OCI-LY7 (cell line): ENCODE results near the gene CFAP157. TPM values are rescaled to one million over a fixed set of nuclear protein-coding genes. Genes with fewer than 3 reads are reported as not detected.

ENCODE experiments used
- BruUV-seq: library from RNA; stranded (reverse); fragments of 400-500 nt; replicated peaks from 2 replicates; lab custom pipeline; 2021; lab: Mats Ljungman, UMichigan
- CTCF ChIA-PET: fragments of 300-600 bp; sonication (Branson Sonifier 250); formaldehyde crosslinking; loops from one replicate; lab custom pipeline; 2022; ENCODE audit warnings: antibody characterized with exemption; ENCODE audit not compliant: unreplicated experiment; lab: Charles Lee
- POLR2A ChIA-PET: fragments of 300-600 bp; sonication (Branson Sonifier 250); formaldehyde crosslinking; loops from one replicate; lab custom pipeline; 2022; ENCODE audit warnings: antibody characterized with exemption; lab: Charles Lee
- DNase-seq: peaks from one replicate; pipeline ENCODE4 v3.0.0-alpha.2; 2015; ENCODE audit warnings: low spot score
- H2AFZ ChIP-seq: fragments of 200-600 bp; sonication (generic), shearing (Covaris generic); 2 replicates; pipeline ENCODE4 v1.6.1; 2014; ENCODE audit warnings: mild to moderate bottlenecking, antibody characterized with exemption, low read length, moderate library complexity
- H3K27ac ChIP-seq: fragments of 200-600 bp; sonication (generic); 2 replicates; pipeline ENCODE4 v1.5.1; 2014; ENCODE audit warnings: mixed run types, low read depth, mild to moderate bottlenecking, moderate library complexity, low read length, inconsistent platforms; ENCODE audit not compliant: poor library complexity, severe bottlenecking
- H3K36me3 ChIP-seq: fragments of 200-600 bp; sonication (generic); 2 replicates; pipeline ENCODE4 v1.6.1; 2014; ENCODE audit warnings: mild to moderate bottlenecking, antibody characterized with exemption, low read length, moderate library complexity, mixed read lengths; ENCODE audit not compliant: insufficient read depth
- H3K4me1 ChIP-seq: fragments of 200-600 bp; sonication (generic); 2 replicates; pipeline ENCODE4 v1.5.1; 2014; ENCODE audit warnings: mild to moderate bottlenecking, low read length; ENCODE audit not compliant: insufficient read depth, poor library complexity, severe bottlenecking
- H3K4me2 ChIP-seq: fragments of 200-600 bp; sonication (generic); 2 replicates; pipeline ENCODE4 v1.6.1; 2014; ENCODE audit warnings: mild to moderate bottlenecking, low read length
- H3K4me3 ChIP-seq: fragments of 200-600 bp; sonication (generic); 2 replicates; pipeline ENCODE4 v1.5.1; 2014; ENCODE audit warnings: mild to moderate bottlenecking, low read depth, low read length; ENCODE audit not compliant: poor library complexity, severe bottlenecking
- H3K79me2 ChIP-seq: fragments of 200-600 bp; sonication (generic); 2 replicates; pipeline ENCODE4 v1.6.1; 2016; ENCODE audit warnings: low read depth, mild to moderate bottlenecking, low read length, moderate library complexity, mixed read lengths; ENCODE audit not compliant: insufficient read depth
- H3K9me2 ChIP-seq: fragments of 200-600 bp; sonication (generic); 2 replicates; pipeline ENCODE4 v1.6.1; 2016; ENCODE audit warnings: mild to moderate bottlenecking, low read length, mixed read lengths; ENCODE audit not compliant: insufficient read depth
- H3K9me3 ChIP-seq: fragments of 200-600 bp; sonication (generic); 2 replicates; pipeline ENCODE4 v1.6.1; 2014; ENCODE audit warnings: mild to moderate bottlenecking, mixed run types, low read length, mixed read lengths
- H4K20me1 ChIP-seq: fragments of 200-600 bp; sonication (generic); 2 replicates; pipeline ENCODE4 v1.6.1; 2014; ENCODE audit warnings: mild to moderate bottlenecking, antibody characterized with exemption, low read length, moderate library complexity, mixed read lengths; ENCODE audit not compliant: insufficient read depth
- CTCF ChIP-seq: fragments of 200-600 bp; sonication (generic); conservative IDR thresholded peaks from 2 replicates; pipeline ENCODE4 v1.5.1; 2014; ENCODE audit warnings: mild to moderate bottlenecking, antibody characterized with exemption, low read length, moderate library complexity, mixed read lengths
- EZH2phosphoT487 ChIP-seq: fragments of 200-600 bp; sonication (generic); IDR thresholded peaks from 2 replicates; pipeline ENCODE4 v1.6.1; 2018; ENCODE audit warnings: low read depth, borderline replicate concordance, mild to moderate bottlenecking, mixed run types, antibody characterized with exemption, low read length, moderate library complexity, mixed read lengths
- intact Hi-C: fragments of 100-400 bp; cut with micrococcal nuclease; formaldehyde crosslinking; loops from one replicate; pipeline ENCODE4 v1.10.0; 2022; ENCODE audit not compliant: unreplicated experiment
- total RNA-seq, 2 experiments: library from RNA; depleted of rRNA in 1 of 2; stranded (reverse); fragments of >200 nt in 1 of 2; shearing (Covaris generic) in 1 of 2; gene quantifications; 2 replicates each; pipeline ENCODE4 v1.2.3, GENCODE V29; 2014 to 2022

The CFAP157 gene
- total RNA-seq, 2 experiments from 2014 or later, result 0.13 to 0.22 TPM

- peaks cover 18% of the 10 kb centered on the region for H3K4me1 ChIP-seq
- no peaks in the 10 kb centered on the region for H3K36me3 ChIP-seq
- no peaks in the 10 kb centered on the region for H3K9me2 ChIP-seq
- H2AFZ ChIP-seq, result no peak overlapping the region
- H3K27ac ChIP-seq, result no peak overlapping the region
- no peaks in the 10 kb centered on the region for H3K9me3 ChIP-seq
- H4K20me1 ChIP-seq, result no peaks in the 10 kb centered on the region; the same call in 1 of the 2 replicates
- TF ChIP-seq EZH2phosphoT487 (no peak), CTCF (no peak)
- ChIA-PET CTCF (no interaction called here), POLR2A (interaction anchor here (1.5 kb wide), 1 partner anchor 13 kb away, joined by 3 read pairs; no protein-coding TSS in a partner anchor)
- intact Hi-C loops, result no loop called here
- no peaks in the 10 kb centered on the region for H3K79me2 ChIP-seq
- DNase-seq, result no peak
- BruUV-seq, result no TSS peak
- H3K4me3 ChIP-seq, result no peak overlapping the region
- no peak overlapping the region for H3K4me2 ChIP-seq
Observed at GRCh38 chr9:127708952-127709587, 2.3 kb downstream of the CFAP157 start.

GRCh38 chr9:127710204-127710783 is 3.5 kb downstream of the CFAP157 start:
- POLR2A ChIA-PET, result interaction anchor here (1.5 kb wide), 1 partner anchor 12 kb away, joined by 3 read pairs; no protein-coding TSS in a partner anchor
- DNase-seq, result no peak

More at GRCh38 chr9:127710204-127710783, 3.5 kb downstream of the CFAP157 start:
- H3K9me2 ChIP-seq, result no peaks in the 10 kb centered on the region
- H4K20me1 ChIP-seq, result no peaks in the 10 kb centered on the region; the same call in 1 of the 2 replicates
- H3K79me2 ChIP-seq, result no peaks in the 10 kb centered on the region
- intact Hi-C loops, result no loop called here
- H2AFZ ChIP-seq, result no peak overlapping the region
- H3K27ac ChIP-seq, result no peak overlapping the region
- H3K4me3 ChIP-seq, result no peak overlapping the region
- H3K36me3 ChIP-seq, result no peaks in the 10 kb centered on the region
- no peak overlapping the region for H3K4me2 ChIP-seq
- BruUV-seq, result no TSS peak
- no peaks in the 10 kb centered on the region for H3K9me3 ChIP-seq
- CTCF ChIA-PET, result no interaction called here
- H3K4me1 ChIP-seq, result peaks cover 21% of the 10 kb centered on the region
- no peak for TF ChIP-seq EZH2phosphoT487
- no peak for TF ChIP-seq CTCF
